Retinal pigment epithelial cell (primary cell): ENCODE results near the gene ANKDD1B.

Source experiments
- DNase-seq: peaks from one replicate; pipeline ENCODE4 v3.0.0-alpha.2; 2010; ENCODE audit warnings: low read depth
- H3K4me3 ChIP-seq: 2 replicates; pipeline ENCODE4 v1.5.1; 2011; ENCODE audit warnings: mild to moderate bottlenecking, low read length, control low read depth, moderate library complexity
- TF ChIP-seq, protein P1 (sequence below): conservative IDR thresholded peaks from 2 replicates; pipeline ENCODE4 v1.5.1; 2011; ENCODE audit warnings: low read depth, low read length, control low read depth, inconsistent platforms

Gene ANKDD1B

DNA sequence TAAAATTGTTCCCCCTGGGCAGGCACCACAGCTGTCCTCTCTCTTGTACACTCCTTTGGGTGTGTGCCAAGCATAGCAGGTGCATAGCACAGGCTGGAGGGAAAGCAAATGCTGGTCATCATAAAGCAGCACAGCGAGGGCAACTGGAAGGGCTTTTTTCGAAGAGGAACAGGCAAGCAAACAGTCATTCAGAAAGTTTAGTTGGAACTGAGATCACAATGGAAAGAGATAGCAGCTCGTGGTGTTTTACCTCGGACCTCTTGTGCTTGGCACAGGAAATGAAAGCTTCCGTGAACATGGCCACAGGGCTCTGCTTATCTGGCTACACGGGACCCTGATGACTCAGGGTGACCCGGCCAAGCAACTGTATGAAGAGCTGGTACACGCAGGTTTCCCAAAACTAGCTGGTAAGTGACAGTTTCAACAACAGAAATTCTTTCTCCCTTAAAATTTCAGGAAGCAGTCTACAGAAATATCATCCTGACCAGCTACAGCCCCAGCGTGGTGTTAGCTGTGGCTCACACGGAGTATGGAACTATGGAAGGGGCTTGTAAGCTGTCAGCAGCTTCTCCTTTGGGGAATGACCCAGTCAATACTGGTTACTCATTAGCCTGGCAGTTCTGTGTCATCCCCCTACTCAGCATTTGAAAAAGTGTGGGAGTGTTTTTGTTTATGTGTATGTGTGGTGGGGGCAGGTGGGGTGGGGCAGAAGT is 57.9 kb downstream of the ANKDD1B start:
- no peak for DNase-seq
- TF ChIP-seq, protein P1, sequence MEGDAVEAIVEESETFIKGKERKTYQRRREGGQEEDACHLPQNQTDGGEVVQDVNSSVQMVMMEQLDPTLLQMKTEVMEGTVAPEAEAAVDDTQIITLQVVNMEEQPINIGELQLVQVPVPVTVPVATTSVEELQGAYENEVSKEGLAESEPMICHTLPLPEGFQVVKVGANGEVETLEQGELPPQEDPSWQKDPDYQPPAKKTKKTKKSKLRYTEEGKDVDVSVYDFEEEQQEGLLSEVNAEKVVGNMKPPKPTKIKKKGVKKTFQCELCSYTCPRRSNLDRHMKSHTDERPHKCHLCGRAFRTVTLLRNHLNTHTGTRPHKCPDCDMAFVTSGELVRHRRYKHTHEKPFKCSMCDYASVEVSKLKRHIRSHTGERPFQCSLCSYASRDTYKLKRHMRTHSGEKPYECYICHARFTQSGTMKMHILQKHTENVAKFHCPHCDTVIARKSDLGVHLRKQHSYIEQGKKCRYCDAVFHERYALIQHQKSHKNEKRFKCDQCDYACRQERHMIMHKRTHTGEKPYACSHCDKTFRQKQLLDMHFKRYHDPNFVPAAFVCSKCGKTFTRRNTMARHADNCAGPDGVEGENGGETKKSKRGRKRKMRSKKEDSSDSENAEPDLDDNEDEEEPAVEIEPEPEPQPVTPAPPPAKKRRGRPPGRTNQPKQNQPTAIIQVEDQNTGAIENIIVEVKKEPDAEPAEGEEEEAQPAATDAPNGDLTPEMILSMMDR = no peak
- no peak overlapping the region for H3K4me3 ChIP-seq

DNA sequence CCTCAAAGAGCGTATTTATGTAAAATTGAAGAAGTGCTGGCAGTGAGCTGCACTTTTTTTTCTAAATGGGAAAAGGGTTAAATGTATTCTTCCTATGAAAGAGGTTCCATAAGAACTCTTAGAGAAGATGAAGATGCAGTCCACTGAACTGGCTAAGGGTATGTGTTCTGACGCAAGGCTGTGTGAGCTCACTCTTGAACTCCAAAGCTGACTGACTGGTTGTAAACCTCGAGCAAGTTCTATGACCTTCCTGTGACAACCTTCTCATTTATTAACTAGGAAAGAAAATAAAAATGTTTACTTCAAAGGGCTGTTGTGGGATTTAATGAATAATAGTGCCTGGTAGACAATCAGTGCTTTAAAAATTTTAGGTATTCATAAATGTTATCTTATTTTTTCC is 59.3 kb downstream of the ANKDD1B start:
- no peak for DNase-seq
- no peak overlapping the region for H3K4me3 ChIP-seq
- TF ChIP-seq, protein P1 = no peak

DNA sequence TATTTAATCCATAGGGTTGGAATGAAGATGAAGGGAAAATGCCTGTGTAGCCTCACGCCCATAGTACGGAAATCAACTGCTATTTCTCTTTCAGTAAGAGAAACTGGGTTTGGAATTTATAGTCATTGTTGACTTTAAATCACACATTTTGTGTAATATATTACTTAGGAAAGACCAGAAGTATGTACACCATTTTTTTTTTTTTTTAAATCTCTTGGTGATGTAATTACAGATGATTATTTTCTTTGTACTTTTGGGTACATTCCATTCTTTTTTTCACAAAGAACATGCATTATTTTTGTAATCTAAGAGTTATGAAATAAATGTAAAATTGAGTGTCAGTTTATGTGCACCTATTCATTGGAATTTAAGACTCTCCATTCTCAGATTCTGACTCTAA is 60.3 kb downstream of the ANKDD1B start:
- H3K4me3 ChIP-seq = no peak overlapping the region
- TF ChIP-seq, protein P1 = no peak
- no peak for DNase-seq

DNA sequence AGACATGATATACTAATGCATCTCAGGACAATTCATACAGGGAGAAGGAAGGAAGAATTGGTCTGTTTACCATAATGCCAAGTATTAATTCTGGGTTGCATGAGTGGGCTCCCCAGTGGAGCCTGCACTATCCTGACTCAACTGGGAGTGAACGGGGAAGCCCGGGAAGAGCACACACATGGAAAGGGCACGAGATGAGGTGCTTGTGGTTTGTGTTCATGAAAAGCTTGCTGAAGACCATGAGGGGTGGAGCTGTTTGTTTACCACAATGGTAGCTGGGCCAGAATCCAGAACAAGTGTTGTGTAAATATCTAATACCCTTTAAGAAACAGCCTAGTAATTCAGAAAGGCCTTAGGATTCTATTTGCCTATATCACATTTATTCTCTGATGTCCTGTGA is 61.4 kb downstream of the ANKDD1B start:
- TF ChIP-seq, protein P1 = no peak
- H3K4me3 ChIP-seq = no peak overlapping the region
- DNase-seq = no peak

DNA sequence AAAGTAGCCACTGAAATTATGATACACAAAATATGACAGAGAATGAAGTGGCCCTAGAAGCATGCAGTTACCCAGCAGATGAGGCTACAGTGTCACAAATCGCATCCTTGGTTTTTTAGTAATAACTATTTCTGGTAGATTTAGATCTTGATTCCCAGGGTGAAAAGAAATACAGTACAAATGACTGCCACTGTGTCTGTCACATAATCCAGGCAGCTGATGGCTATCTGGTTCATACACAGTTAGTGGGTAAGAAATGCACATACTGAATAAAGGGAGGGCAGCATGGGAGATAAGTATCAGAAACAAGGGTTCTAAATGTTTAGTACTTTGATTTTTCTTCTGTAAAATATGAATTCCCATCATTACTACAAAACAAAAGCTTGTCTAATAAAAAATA is 64.5 kb downstream of the ANKDD1B start:
- DNase-seq = no peak
- TF ChIP-seq, protein P1 = no peak
- no peak overlapping the region for H3K4me3 ChIP-seq

DNA sequence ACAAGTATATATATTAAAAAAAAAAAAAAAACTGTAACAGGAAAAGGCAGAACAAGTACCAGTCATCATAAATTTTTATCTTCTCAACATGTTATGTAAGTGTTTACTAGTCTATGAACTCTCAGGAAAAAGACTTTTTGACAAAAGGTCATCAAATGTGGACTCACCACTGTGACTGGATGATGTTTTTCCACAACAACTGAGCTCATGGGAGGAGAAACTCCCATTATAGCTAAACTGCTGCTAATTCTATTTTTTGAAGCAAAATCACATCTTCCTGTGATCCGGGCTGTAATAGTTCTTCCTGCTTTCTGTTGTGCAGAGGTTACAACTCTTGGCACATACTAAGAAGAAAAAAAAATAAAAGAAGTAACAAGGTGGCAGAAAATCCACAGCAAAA is 66.4 kb downstream of the ANKDD1B start:
- no peak overlapping the region for H3K4me3 ChIP-seq
- TF ChIP-seq, protein P1 = no peak
- DNase-seq = no peak

DNA sequence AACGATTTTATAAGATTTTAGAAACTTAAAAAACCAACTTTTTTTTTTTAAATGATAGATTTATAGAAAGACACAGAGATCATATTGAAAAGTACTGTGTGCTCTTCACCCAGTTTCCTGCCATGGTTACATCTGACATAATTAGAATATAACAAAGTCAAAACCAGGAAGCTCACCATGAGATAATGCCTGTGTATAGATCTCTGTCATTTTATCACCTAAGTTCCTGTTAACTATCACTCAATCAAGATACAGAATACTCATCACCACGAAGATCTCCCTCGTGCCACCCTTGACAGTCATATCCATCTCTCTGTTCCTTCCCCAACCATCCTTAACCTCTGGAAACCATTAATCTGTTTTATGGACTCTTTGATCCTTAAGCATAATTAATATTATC is 66.9 kb downstream of the ANKDD1B start:
- no peak for DNase-seq

More for the DNA sequence above, 66.9 kb downstream of the ANKDD1B start:
- H3K4me3 ChIP-seq = no peak overlapping the region
- TF ChIP-seq, protein P1 = no peak
